Fibroblast of mammary gland (primary cell): ENCODE data around the gene CMTR1.

Source experiments
- DNase-seq: peaks from one replicate; pipeline ENCODE4 v3.0.0-alpha.2; 2010; ENCODE audit warnings: low read depth
- H3K4me3 ChIP-seq: 2 replicates; pipeline ENCODE4 v1.5.1; 2011; ENCODE audit warnings: low read depth, mild to moderate bottlenecking, low read length, moderate library complexity; ENCODE audit not compliant: control insufficient read depth
- CTCF ChIP-seq: conservative IDR thresholded peaks from 2 replicates; pipeline ENCODE4 v1.5.1; 2011; ENCODE audit warnings: low read depth, low read length, inconsistent platforms; ENCODE audit not compliant: control insufficient read depth, insufficient read depth

The CMTR1 gene

GRCh38 chr6:37513576-37513975 is 80.6 kb downstream of the CMTR1 start:
- H3K4me3 ChIP-seq = no peak overlapping the region
- DNase-seq = no peak
- no peak for TF ChIP-seq CTCF

- H3K4me3 ChIP-seq = no peak overlapping the region
- no peak for TF ChIP-seq CTCF
- peak; percentile 72 for DNase-seq
Measured at GRCh38 chr6:37514321-37514771, 81.3 kb downstream of the CMTR1 start.

- no peak overlapping the region for H3K4me3 ChIP-seq
- DNase-seq = no peak
- TF ChIP-seq CTCF = no peak
Measured at GRCh38 chr6:37514837-37515236, 81.8 kb downstream of the CMTR1 start.

GRCh38 chr6:37515712-37516075 is 82.7 kb downstream of the CMTR1 start:
- TF ChIP-seq CTCF = no peak
- H3K4me3 ChIP-seq = no peak overlapping the region
- no peak for DNase-seq

GRCh38 chr6:37516076-37516919 is 83.3 kb downstream of the CMTR1 start:
- no peak for TF ChIP-seq CTCF
- DNase-seq = no peak
- H3K4me3 ChIP-seq = no peak overlapping the region

- no peak overlapping the region for H3K4me3 ChIP-seq
- no peak for TF ChIP-seq CTCF
- peak; percentile 3 for DNase-seq
Measured at GRCh38 chr6:37516920-37517405, 83.9 kb downstream of the CMTR1 start.
